Measurements from ENCODE around the gene SLC36A1.

Gene SLC36A1

GRCh38 chr5:151454166-151454565 lies 6.8 kb downstream of the SLC36A1 start:
- no peak for DNase-seq

- DNase-seq = no peak
These were observed 7.5 kb downstream of the SLC36A1 start for GRCh38 chr5:151454889-151455288.

DNA sequence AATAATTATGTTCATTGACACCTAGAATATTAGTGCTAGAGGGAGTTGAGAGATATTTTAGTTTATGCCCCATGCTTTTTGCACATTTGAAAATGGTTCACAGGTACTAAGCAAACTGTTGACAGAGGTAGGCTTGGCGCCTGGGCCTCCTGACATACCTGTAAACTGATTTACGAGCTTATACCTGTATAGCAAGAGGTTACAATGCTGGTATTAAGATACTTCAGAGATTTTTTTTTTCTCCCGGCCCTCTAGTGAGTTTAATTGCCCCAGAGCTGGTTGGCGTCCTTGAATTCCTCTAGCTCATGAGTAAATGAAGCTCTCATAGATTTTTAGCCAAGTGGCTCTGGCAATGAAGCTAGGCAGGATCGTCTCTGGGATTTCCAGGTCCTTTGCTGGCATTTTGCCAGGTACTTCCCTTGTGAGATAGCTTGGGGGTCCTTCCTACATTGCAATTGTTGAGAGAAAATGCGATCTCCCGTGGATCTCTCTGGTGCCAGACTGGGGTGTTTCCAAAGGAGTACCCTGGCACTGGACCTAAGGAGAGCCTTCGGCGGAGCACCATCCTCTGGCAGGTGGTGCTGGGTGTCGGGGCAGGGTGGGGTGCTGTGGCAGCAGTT lies 9.0 kb downstream of the SLC36A1 start:
- DNase-seq = no peak

- DNase-seq = no peak
These were observed 10.9 kb downstream of the SLC36A1 start for GRCh38 chr5:151458314-151458713.

- no peak for DNase-seq
These were observed 12.4 kb downstream of the SLC36A1 start for GRCh38 chr5:151459680-151460324.

- no peak for DNase-seq
These were observed 13.9 kb downstream of the SLC36A1 start for GRCh38 chr5:151461312-151461711.

DNA sequence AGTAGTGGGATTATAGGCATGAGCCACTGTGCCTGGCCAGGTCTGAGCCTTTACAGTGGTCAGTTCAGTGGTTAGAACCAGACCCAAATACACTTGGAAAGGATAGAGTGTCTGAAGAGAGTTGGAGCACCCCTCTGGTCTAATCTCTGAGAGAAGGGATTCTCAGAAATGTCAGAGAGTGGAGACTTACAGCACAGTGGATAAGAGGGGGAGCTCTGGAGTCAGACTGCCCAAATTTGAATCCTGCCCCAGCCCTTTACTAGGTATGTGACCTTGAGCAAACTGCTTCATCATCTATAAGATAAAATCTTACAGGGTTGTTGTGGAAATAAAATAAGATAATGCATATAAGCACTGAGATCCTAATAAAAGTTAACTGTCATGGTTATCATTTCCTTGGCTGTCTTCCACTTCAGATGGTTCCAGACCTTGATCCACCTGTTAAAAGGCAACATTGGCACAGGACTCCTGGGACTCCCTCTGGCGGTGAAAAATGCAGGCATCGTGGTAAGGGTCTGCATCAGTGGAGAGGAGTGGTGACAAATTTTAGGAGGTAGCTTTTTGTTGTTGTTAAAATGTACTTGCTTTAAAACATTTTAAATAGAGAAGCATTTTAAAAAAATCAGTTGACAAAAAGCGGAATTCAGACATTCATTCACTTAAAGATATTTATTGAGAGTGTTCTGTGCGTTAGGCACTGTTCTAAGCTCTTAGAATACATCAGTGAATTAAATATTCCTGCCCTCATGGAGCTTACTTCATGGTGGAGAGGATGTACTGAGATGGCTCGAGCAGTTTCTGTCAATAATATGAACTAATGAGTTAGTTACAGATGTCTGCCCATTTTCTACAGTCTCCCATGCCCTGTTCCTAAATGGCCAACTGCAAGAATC lies 16.0 kb downstream of the SLC36A1 start:
- no peak for DNase-seq

DNA sequence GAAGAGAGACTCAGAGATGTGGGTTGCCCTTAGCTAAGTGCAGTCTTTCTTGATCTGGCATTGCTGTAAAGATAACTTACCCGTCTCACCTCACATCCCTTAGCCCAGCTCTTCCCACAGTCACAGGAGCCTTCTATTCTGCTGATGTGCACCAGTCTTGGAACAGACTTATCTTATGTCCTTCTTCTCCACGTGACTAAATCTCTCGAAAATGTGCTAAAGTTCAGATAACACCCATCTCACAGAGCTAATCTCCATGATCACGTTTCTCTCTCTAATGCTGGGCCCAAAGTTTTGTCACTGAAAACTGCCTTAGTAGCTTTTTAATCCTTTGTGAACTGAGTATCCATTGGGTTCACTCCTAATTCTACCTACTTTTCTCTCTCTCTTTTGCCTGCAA lies 16.7 kb downstream of the SLC36A1 start:
- no peak for DNase-seq

GRCh38 chr5:151465476-151465875 lies 18.1 kb downstream of the SLC36A1 start:
- no peak for DNase-seq

GRCh38 chr5:151467576-151467975 lies 20.2 kb downstream of the SLC36A1 start:
- DNase-seq = no peak

GRCh38 chr5:151469386-151469785 lies 22.0 kb downstream of the SLC36A1 start:
- no peak for DNase-seq

DNA sequence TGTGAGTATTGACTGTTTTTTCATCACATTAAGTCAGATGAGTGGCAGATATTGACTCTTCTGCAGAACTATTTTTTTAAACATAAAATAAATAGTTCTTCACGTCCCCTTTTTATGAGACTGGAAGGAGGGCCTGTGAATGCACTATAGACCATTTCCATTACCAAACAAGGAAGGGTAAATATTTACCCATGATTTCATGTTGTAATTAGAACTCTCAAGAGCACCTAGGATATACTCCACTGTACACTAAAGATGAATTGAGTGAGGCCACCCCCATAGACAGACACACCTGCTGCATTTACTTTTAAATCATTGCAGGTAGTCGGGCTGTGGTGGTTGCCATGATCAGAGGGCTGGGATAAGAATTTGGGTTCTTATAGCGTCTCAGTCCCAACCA lies 22.6 kb downstream of the SLC36A1 start:
- no peak for DNase-seq

GRCh38 chr5:151470439-151470838 lies 23.0 kb downstream of the SLC36A1 start:
- no peak for DNase-seq

GRCh38 chr5:151471276-151471675 lies 23.9 kb downstream of the SLC36A1 start:
- DNase-seq = no peak

- no peak for DNase-seq
These were observed 27.4 kb downstream of the SLC36A1 start for GRCh38 chr5:151474799-151475198.

- no peak for DNase-seq
These were observed 28.0 kb downstream of the SLC36A1 start for GRCh38 chr5:151475388-151475787.

DNA sequence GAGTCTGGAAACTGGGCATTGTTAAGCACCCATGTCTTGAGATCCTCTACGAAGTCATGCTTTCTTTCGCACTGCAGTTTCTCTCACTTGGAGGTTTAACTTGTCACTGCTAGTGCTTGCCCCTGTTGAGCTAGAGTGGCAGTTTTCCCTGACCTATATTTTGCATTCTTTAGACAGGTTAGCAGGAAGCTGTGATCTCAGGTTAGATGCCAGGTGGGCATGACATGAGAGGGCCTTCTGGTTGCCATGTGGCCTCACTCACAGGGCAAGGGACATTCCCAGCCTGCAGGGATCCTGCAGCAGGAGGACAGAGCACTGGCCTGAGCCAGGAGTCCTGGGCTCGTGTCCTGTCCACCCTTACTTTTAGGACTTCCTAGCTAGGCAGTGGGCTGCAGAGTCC lies 28.6 kb downstream of the SLC36A1 start:
- no peak for DNase-seq

DNA sequence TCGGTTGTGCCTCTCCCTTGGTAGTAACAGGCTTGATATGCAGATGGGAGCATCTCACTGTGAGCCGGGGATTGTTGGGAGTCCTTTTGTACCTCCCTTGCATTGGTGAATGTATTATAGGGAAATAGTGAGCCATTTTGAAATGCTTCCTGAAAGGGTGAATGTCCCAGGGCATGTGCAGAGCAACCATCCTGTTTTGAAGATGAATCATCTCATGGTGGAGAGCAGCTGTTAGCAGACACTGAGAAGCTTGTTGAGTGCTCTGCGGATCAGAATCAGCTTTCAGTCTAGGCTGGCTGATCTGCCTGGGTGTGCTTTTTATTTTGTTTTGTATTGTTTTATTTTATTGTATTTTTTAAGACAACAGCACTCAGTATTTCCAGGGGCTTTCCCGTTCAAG lies 29.7 kb downstream of the SLC36A1 start:
- DNase-seq = no peak

DNA sequence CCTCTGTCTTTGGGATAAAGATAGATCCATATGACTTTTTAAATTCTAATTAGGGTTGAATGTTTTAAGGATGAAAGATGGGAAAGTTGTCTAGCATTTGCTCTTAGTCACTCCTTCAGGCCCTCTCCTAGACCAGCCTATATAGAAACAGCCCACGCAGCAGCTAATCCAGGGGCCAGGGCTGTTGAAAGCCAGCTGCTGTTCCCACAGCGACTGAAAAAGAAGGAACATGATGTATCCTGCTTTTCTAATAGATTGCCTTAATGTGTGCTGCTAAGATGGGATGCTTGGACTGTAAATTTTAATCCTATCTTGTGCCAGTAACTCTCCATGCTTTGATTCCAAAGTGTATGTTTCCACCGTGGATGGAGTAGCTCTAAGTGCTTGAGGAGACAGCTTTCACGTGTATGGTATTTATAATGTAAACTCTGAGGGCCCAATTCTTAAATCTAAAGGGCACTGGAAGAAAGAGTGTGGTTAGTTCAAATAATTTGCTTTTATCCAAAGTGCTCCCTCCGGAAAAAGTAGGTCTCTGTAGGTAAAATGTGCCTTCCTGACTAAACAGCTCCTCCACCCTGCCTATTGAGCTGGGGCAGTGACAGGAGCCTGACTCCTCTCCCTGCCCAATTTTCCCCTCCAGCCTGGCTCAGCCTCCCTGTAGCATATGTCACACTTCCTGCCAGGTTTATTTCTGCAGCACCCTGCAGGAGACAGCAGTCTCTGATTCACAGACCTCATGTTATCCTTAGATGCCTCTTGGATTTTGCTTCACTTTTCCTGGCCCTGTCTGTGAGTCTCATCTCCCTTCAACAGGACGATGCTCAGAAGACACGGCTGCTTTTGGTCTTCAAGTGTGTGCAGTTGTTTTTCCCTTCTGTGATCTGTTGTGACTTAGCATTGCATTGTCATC lies 33.2 kb downstream of the SLC36A1 start:
- no peak for DNase-seq

GRCh38 chr5:151483176-151483575 lies 35.8 kb downstream of the SLC36A1 start:
- DNase-seq = no peak

- no peak for DNase-seq
These were observed 36.2 kb downstream of the SLC36A1 start for GRCh38 chr5:151483647-151484046.

- no peak for DNase-seq
These were observed 40.1 kb downstream of the SLC36A1 start for GRCh38 chr5:151487544-151487943.

- DNase-seq = no peak
These were observed 43.2 kb downstream of the SLC36A1 start for GRCh38 chr5:151490627-151491026.
